ENCODE data around the gene TGM2. TPM values are rescaled to one million over a fixed set of nuclear protein-coding genes. Genes with fewer than 3 reads are reported as not detected.

Gene TGM2
- total and polyA plus RNA-seq, 9 of the 15 experiments (the other 6 are each of a cell fraction or from before 2014, with no cell fraction given): 5.5 to 78.5 (median 37.6) TPM

DNA sequence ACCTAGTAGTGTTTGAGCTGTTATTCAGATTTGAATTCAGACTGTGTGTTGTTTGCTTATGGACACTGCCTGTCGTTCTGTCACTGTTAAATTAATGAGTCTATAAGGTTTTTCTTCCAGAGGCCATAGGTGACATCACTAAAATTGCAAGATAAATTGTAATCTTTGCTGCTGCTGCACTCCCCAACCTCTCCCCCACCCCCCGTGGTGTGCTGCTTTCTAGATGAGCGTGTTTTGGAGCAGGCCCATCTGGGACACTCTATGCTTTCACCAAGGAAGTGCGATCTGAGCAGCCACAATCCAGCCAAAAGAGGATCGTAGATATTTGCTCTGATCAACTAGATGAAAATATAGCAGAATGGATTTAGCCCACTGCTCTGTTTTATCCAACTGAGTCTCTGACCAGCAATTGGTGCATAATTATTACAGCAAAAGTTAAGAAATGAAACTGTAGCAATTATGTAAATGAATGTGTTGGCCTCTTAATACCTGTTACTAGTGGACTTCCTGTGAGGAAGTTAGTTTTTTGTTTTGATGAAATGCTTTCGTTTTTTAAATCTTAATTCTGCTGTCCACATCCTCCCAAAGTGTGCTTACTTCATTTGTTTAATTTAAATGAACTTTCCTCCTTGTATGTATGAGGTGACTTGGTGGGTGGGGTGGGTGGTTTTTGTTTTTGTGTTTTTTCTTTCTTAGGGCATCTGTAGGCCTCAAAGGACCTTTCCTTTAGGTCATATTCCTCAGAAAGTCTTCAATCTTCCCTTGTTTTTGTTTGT lies 73.4 kb downstream of the TGM2 start (continued):
- TF ChIP-seq, protein P1, sequence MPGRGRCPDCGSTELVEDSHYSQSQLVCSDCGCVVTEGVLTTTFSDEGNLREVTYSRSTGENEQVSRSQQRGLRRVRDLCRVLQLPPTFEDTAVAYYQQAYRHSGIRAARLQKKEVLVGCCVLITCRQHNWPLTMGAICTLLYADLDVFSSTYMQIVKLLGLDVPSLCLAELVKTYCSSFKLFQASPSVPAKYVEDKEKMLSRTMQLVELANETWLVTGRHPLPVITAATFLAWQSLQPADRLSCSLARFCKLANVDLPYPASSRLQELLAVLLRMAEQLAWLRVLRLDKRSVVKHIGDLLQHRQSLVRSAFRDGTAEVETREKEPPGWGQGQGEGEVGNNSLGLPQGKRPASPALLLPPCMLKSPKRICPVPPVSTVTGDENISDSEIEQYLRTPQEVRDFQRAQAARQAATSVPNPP (IDR thresholded peaks at IDR 0.05; ENCODE audit: borderline replicate concordance, insufficient read depth, insufficient read length): no peak
- TF ChIP-seq MEIS2 (IDR thresholded peaks at IDR 0.05; ENCODE audit: partially characterized antibody) (peak; percentile 94), HNRNPUL1 (IDR thresholded peaks at IDR 0.05; ENCODE audit: low read length) (no peak), JUND (IDR thresholded peaks at IDR 0.05; ENCODE audit: borderline replicate concordance, low read depth, low read length) (peak; percentile 64; the same call in 1 of the 2 replicates), JUND (tag; IDR thresholded peaks at IDR 0.05; ENCODE audit: borderline replicate concordance, low read depth, low read length) (peak; percentile 83; the same call in 2 of the 3 replicates), TEAD4 (IDR thresholded peaks at IDR 0.05; ENCODE audit: low read length) (0 out of 2 replicates have a peak, but pooled peaks have one; percentile 19), TEAD4 (CRISPR knock-in tag; IDR thresholded peaks at IDR 0.05; ENCODE audit: borderline replicate concordance) (no peak), MED1 (CRISPR knock-in tag; IDR thresholded peaks at IDR 0.05; ENCODE audit: borderline replicate concordance) (no peak), CCNT2 (IDR thresholded peaks at IDR 0.05; ENCODE audit: borderline replicate concordance, extremely low read depth, insufficient read length, low read depth, low read length) (no peak), RAD21 (CRISPR knock-in tag; conservative IDR thresholded peaks at IDR 0.05 in 1 of 2, IDR thresholded peaks at IDR 0.05 in 1 of 2) (peak in 1 of 2 experiments; percentile 23; a peak in 1 of 4 replicates), CBX5 (IDR thresholded peaks at IDR 0.05; ENCODE audit: borderline replicate concordance, low read depth) (no peak), EP300 (IDR thresholded peaks at IDR 0.05; ENCODE audit: low read length) (peak; percentile 27; the same call in 1 of the 2 replicates), ZFP1 (CRISPR knock-in tag; IDR thresholded peaks at IDR 0.05) (no peak), SMARCA4 (IDR thresholded peaks at IDR 0.05) (peak; percentile 43; the same call in 1 of the 2 replicates)
- TF ChIP-seq, protein P2, sequence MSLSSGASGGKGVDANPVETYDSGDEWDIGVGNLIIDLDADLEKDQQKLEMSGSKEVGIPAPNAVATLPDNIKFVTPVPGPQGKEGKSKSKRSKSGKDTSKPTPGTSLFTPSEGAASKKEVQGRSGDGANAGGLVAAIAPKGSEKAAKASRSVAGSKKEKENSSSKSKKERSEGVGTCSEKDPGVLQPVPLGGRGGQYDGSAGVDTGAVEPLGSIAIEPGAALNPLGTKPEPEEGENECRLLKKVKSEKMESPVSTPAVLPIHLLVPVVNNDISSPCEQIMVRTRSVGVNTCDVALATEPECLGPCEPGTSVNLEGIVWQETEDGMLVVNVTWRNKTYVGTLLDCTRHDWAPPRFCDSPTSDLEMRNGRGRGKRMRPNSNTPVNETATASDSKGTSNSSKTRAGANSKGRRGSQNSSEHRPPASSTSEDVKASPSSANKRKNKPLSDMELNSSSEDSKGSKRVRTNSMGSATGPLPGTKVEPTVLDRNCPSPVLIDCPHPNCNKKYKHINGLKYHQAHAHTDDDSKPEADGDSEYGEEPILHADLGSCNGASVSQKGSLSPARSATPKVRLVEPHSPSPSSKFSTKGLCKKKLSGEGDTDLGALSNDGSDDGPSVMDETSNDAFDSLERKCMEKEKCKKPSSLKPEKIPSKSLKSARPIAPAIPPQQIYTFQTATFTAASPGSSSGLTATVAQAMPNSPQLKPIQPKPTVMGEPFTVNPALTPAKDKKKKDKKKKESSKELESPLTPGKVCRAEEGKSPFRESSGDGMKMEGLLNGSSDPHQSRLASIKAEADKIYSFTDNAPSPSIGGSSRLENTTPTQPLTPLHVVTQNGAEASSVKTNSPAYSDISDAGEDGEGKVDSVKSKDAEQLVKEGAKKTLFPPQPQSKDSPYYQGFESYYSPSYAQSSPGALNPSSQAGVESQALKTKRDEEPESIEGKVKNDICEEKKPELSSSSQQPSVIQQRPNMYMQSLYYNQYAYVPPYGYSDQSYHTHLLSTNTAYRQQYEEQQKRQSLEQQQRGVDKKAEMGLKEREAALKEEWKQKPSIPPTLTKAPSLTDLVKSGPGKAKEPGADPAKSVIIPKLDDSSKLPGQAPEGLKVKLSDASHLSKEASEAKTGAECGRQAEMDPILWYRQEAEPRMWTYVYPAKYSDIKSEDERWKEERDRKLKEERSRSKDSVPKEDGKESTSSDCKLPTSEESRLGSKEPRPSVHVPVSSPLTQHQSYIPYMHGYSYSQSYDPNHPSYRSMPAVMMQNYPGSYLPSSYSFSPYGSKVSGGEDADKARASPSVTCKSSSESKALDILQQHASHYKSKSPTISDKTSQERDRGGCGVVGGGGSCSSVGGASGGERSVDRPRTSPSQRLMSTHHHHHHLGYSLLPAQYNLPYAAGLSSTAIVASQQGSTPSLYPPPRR (CRISPR knock-in tag; IDR thresholded peaks at IDR 0.05; ENCODE audit: borderline replicate concordance): no peak
